Thymus (tissue), 11 donors: ENCODE data around the gene CNNM2. TPM values are rescaled to one million over a fixed set of nuclear protein-coding genes. Genes with fewer than 3 reads are reported as not detected.

Experiments
- DNase-seq, 9 donors: peaks; one replicate each; pipeline ENCODE4 v3.0.0-alpha.2; 2013; ENCODE audit warnings: low spot score in 9 of 9, low read depth in 6 of 9, missing footprints in 1 of 9
- H3K27ac ChIP-seq, 2 donors: one replicate each; pipeline ENCODE4 v1.5.1; 2013; ENCODE audit warnings: control low read depth in 1 of 2, low read depth in 1 of 2, low read length in 1 of 2, mild to moderate bottlenecking in 1 of 2, moderate library complexity in 1 of 2
- H3K27me3 ChIP-seq, 2 donors: one replicate each; pipeline ENCODE4 v1.5.1; 2013; ENCODE audit warnings: low read length in 1 of 2; ENCODE audit not compliant: control insufficient read depth in 2 of 2, insufficient read depth in 1 of 2
- H3K36me3 ChIP-seq, 2 donors: one replicate each; pipeline ENCODE4 v1.5.1; 2013; ENCODE audit warnings: low read length in 1 of 2, mild to moderate bottlenecking in 1 of 2, moderate library complexity in 1 of 2; ENCODE audit not compliant: control insufficient read depth in 2 of 2, insufficient read depth in 2 of 2
- H3K4me1 ChIP-seq, 2 donors: one replicate each; pipeline ENCODE4 v1.5.1; 2013; ENCODE audit warnings: low read length in 2 of 2; ENCODE audit not compliant: control insufficient read depth in 2 of 2, insufficient read depth in 2 of 2
- H3K4me3 ChIP-seq, 2 donors: one replicate each; pipeline ENCODE4 v1.5.1; 2013; ENCODE audit warnings: low read length in 2 of 2, control low read depth in 1 of 2, mild to moderate bottlenecking in 1 of 2
- H3K9me3 ChIP-seq, 2 donors: one replicate each; pipeline ENCODE4 v1.5.1; 2013; ENCODE audit warnings: low read length in 1 of 2, mild to moderate bottlenecking in 1 of 2; ENCODE audit not compliant: control insufficient read depth in 2 of 2, insufficient read depth in 1 of 2
- WGBS: extraction: QIAGEN DNeasy Blood & Tissue Kit; methylation state at CpG from one replicate; pipeline ENCODE4 v1.1.7; 2013; 5-methylcytosine and 5-hydroxymethylcytosine counted together
- polyA plus RNA-seq: library from polyadenylated mRNA; stranded (reverse); fragments of 200-250 nt; gene quantifications from one replicate; pipeline ENCODE4 v1.2.3, GENCODE V29; 2013
- total RNA-seq: library from RNA; stranded (reverse); fragments of 120-200 nt; gene quantifications from one replicate; pipeline ENCODE4 v1.2.4, GENCODE V29; 2013
- donor health status: healthy.

Gene CNNM2
- total and polyA plus RNA-seq, 2 donors: 1.5 to 2.1 TPM

GRCh38 chr10:103089493-103089892, 171.4 kb downstream of the CNNM2 start:
- H3K36me3 ChIP-seq: peaks cover 73 to 94% of the 10 kb centered on the region in 2 donors
- H3K4me1 ChIP-seq: no peaks in the 10 kb centered on the region
- no peaks in the 10 kb centered on the region for H3K27me3 ChIP-seq
- no peaks in the 10 kb centered on the region for H3K9me3 ChIP-seq
- no peak overlapping the region for H3K4me3 ChIP-seq
- no peak for DNase-seq
- H3K27ac ChIP-seq: no peak overlapping the region
- 93% methylated on average over 10 of the region's 10 CpGs for WGBS

GRCh38 chr10:103090911-103091310, 172.8 kb downstream of the CNNM2 start:
- no peak overlapping the region for H3K4me3 ChIP-seq
- WGBS: 98% methylated on average over 7 of the region's 7 CpGs
- no peaks in the 10 kb centered on the region for H3K27me3 ChIP-seq
- H3K4me1 ChIP-seq: no peaks in the 10 kb centered on the region
- no peak overlapping the region for H3K27ac ChIP-seq
- peaks cover 62 to 94% of the 10 kb centered on the region in 2 donors for H3K36me3 ChIP-seq
- no peaks in the 10 kb centered on the region for H3K9me3 ChIP-seq
- DNase-seq: no peak

GRCh38 chr10:103095005-103095404, 176.9 kb downstream of the CNNM2 start:
- DNase-seq: no peak
- no peak overlapping the region for H3K27ac ChIP-seq
- peaks cover 52 to 90% of the 10 kb centered on the region in 2 donors for H3K36me3 ChIP-seq
- H3K4me3 ChIP-seq: no peak overlapping the region
- no peaks in the 10 kb centered on the region for H3K27me3 ChIP-seq
- no peaks in the 10 kb centered on the region for H3K9me3 ChIP-seq
- H3K4me1 ChIP-seq: no peaks in the 10 kb centered on the region

- Histone ChIP-seq H3K4me1 (no peaks in the 10 kb centered on the region), H3K36me3 (peaks cover 45 to 90% of the 10 kb centered on the region in 2 donors), H3K27ac (no peak overlapping the region), H3K4me3 (no peak overlapping the region), H3K9me3 (no peaks in the 10 kb centered on the region), H3K27me3 (no peaks in the 10 kb centered on the region)
- DNase-seq: no peak
- 98% methylated on average over 3 of the region's 3 CpGs for WGBS
These were observed 178.0 kb downstream of the CNNM2 start for GRCh38 chr10:103096130-103096529.

- Histone ChIP-seq H3K9me3 (no peaks in the 10 kb centered on the region), H3K27me3 (no peaks in the 10 kb centered on the region), H3K4me3 (no peak overlapping the region), H3K4me1 (no peaks in the 10 kb centered on the region), H3K27ac (no peak overlapping the region), H3K36me3 (peaks cover 35 to 84% of the 10 kb centered on the region in 2 donors)
- no peak for DNase-seq
These were observed 180.1 kb downstream of the CNNM2 start for GRCh38 chr10:103098240-103098639.

GRCh38 chr10:103100620-103101019, 182.5 kb downstream of the CNNM2 start:
- H3K36me3 ChIP-seq: peaks cover 26 to 79% of the 10 kb centered on the region in 2 donors
- H3K27ac ChIP-seq: no peak overlapping the region

GRCh38 chr10:103102195-103102594, 184.1 kb downstream of the CNNM2 start:
- H3K36me3 ChIP-seq: peaks cover 26 to 72% of the 10 kb centered on the region in 2 donors
- H3K27me3 ChIP-seq: no peaks in the 10 kb centered on the region
- no peaks in the 10 kb centered on the region for H3K4me1 ChIP-seq
- no peak overlapping the region for H3K4me3 ChIP-seq
- H3K9me3 ChIP-seq: no peaks in the 10 kb centered on the region
- WGBS: 97% methylated on average over 3 of the region's 3 CpGs
- no peak for DNase-seq
- no peak overlapping the region for H3K27ac ChIP-seq

More at GRCh38 chr10:103100620-103101019, 182.5 kb downstream of the CNNM2 start:
- 98% methylated on average over 2 of the region's 2 CpGs for WGBS
- Histone ChIP-seq H3K4me3 (no peak overlapping the region), H3K27me3 (no peaks in the 10 kb centered on the region), H3K9me3 (no peaks in the 10 kb centered on the region), H3K4me1 (no peaks in the 10 kb centered on the region)
- DNase-seq: no peak

GRCh38 chr10:103103989-103104388, 185.9 kb downstream of the CNNM2 start:
- H3K9me3 ChIP-seq: no peaks in the 10 kb centered on the region
- no peak overlapping the region for H3K27ac ChIP-seq
- 96% methylated on average over 2 of the region's 2 CpGs for WGBS
- no peaks in the 10 kb centered on the region for H3K27me3 ChIP-seq
- H3K4me3 ChIP-seq: no peak overlapping the region
- DNase-seq: no peak
- H3K36me3 ChIP-seq: peaks cover 22 to 56% of the 10 kb centered on the region in 2 donors
- H3K4me1 ChIP-seq: no peaks in the 10 kb centered on the region

- no peaks in the 10 kb centered on the region for H3K9me3 ChIP-seq
- WGBS: 49% methylated on average over 2 of the region's 2 CpGs
These were observed 186.6 kb downstream of the CNNM2 start for GRCh38 chr10:103104721-103105120.

GRCh38 chr10:103105462-103105861, 187.4 kb downstream of the CNNM2 start:
- DNase-seq: no peak
- WGBS: 99% methylated on average over 1 of the region's 1 CpG
- peaks cover 14 to 49% of the 10 kb centered on the region in 2 donors for H3K36me3 ChIP-seq
- no peak overlapping the region for H3K27ac ChIP-seq
- no peaks in the 10 kb centered on the region for H3K4me1 ChIP-seq
- no peaks in the 10 kb centered on the region for H3K9me3 ChIP-seq
- H3K27me3 ChIP-seq: no peaks in the 10 kb centered on the region
- no peak overlapping the region for H3K4me3 ChIP-seq

More at GRCh38 chr10:103104721-103105120, 186.6 kb downstream of the CNNM2 start:
- no peaks in the 10 kb centered on the region for H3K27me3 ChIP-seq
- DNase-seq: no peak
- H3K27ac ChIP-seq: no peak overlapping the region
- no peaks in the 10 kb centered on the region for H3K4me1 ChIP-seq
- H3K4me3 ChIP-seq: no peak overlapping the region
- peaks cover 16 to 52% of the 10 kb centered on the region in 2 donors for H3K36me3 ChIP-seq
